ENCODE measurements around the gene ATAD3C.
"Not testable (repeated sequence)": the region's sequence is repeated elsewhere in the genome, so short reads cannot be mapped to it uniquely, and the experiment has no call there.

ATAD3C gene

GRCh38 chr1:1505366-1505798 is 55.9 kb downstream of the ATAD3C start:
- DNase-seq (ENCODE audit: low spot score); in situ Hi-C loops (cut with MboI; ENCODE audit: low pct_unique_long_range_greater_than_20kb, low sequenced_read_pairs, unreplicated experiment): not testable (repeated sequence)
- TF ChIP-seq, protein P1, sequence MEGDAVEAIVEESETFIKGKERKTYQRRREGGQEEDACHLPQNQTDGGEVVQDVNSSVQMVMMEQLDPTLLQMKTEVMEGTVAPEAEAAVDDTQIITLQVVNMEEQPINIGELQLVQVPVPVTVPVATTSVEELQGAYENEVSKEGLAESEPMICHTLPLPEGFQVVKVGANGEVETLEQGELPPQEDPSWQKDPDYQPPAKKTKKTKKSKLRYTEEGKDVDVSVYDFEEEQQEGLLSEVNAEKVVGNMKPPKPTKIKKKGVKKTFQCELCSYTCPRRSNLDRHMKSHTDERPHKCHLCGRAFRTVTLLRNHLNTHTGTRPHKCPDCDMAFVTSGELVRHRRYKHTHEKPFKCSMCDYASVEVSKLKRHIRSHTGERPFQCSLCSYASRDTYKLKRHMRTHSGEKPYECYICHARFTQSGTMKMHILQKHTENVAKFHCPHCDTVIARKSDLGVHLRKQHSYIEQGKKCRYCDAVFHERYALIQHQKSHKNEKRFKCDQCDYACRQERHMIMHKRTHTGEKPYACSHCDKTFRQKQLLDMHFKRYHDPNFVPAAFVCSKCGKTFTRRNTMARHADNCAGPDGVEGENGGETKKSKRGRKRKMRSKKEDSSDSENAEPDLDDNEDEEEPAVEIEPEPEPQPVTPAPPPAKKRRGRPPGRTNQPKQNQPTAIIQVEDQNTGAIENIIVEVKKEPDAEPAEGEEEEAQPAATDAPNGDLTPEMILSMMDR (IDR thresholded peaks at IDR 0.05; ENCODE audit: extremely low read depth, insufficient read depth, missing control alignments), result peak; percentile 36

GRCh38 chr1:1505801-1506200 is 56.3 kb downstream of the ATAD3C start:
- DNase-seq (ENCODE audit: low spot score); in situ Hi-C loops (cut with MboI; ENCODE audit: low pct_unique_long_range_greater_than_20kb, low sequenced_read_pairs, unreplicated experiment): not testable (repeated sequence)

DNA sequence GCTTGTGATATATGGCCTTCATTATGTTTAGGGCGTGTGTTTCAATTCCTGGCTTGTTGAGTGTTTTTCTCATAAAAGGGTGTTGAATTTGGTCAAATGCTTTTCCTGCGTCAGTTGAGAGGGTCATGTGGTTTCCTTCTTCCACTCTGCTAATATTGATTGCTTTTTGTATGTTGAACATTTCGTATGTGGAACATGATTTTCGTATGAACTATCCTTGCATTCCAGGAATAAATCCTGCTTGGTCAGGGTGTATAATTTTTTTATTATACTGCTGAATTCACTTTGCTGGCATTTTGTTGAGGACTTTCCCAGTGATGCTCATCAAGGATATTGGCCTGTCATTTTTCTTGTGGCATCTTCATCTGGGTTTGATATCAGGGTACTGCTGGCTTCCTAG is 57.8 kb downstream of the ATAD3C start:
- TF ChIP-seq, protein P1 (IDR thresholded peaks at IDR 0.05; ENCODE audit: extremely low read depth, insufficient read depth, missing control alignments), result no peak
- no peak for DNase-seq (ENCODE audit: low spot score)
- in situ Hi-C loops (cut with MboI; ENCODE audit: low pct_unique_long_range_greater_than_20kb, low sequenced_read_pairs, unreplicated experiment), result no loop called here

GRCh38 chr1:1508775-1509464 is 59.4 kb downstream of the ATAD3C start:
- DNase-seq (ENCODE audit: low spot score); in situ Hi-C loops (cut with MboI; ENCODE audit: low pct_unique_long_range_greater_than_20kb, low sequenced_read_pairs, unreplicated experiment): not testable (repeated sequence)

- DNase-seq (ENCODE audit: low spot score); in situ Hi-C loops (cut with MboI; ENCODE audit: low pct_unique_long_range_greater_than_20kb, low sequenced_read_pairs, unreplicated experiment): not testable (repeated sequence)
Observed at GRCh38 chr1:1509465-1509850, 60.0 kb downstream of the ATAD3C start.

GRCh38 chr1:1510912-1511532 is 61.5 kb downstream of the ATAD3C start:
- no peak for DNase-seq (ENCODE audit: low spot score)
- TF ChIP-seq, protein P1 (IDR thresholded peaks at IDR 0.05; ENCODE audit: extremely low read depth, insufficient read depth, missing control alignments), result no peak
- in situ Hi-C loops (cut with MboI; ENCODE audit: low pct_unique_long_range_greater_than_20kb, low sequenced_read_pairs, unreplicated experiment), result no loop called here

- TF ChIP-seq, protein P1 (IDR thresholded peaks at IDR 0.05; ENCODE audit: extremely low read depth, insufficient read depth, missing control alignments), result no peak
- in situ Hi-C loops (cut with MboI; ENCODE audit: low pct_unique_long_range_greater_than_20kb, low sequenced_read_pairs, unreplicated experiment), result no loop called here
- peak; percentile 99 for DNase-seq (ENCODE audit: low spot score)
Observed at GRCh38 chr1:1511533-1512285, 62.2 kb downstream of the ATAD3C start, which contains the start of gene ATAD3A. Gene ATAD3A (plus strand): TSS chr1:1512162. CDS start chr1:1512269, 107 bp downstream.

DNA sequence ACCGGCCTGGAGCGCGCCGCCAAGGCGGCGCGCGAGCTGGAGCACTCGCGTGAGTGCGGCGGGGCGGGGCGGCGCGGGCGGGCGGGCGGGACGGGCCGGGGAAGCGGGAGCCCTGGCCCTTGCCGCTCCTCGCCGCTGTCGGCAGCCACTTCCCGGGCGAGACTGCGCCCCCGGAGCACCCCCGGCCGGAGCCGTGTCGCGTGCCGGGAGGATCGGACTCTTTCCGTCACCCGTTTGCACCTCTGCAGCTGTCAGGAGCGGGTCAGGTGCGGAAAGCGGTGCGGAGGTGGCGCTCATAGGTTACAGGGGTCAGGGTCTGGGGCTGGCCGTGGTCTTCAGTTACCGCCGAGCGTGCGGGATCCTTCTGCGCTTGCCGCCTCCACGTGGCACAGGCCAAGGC is 62.9 kb downstream of the ATAD3C start:
- in situ Hi-C loops (cut with MboI; ENCODE audit: low pct_unique_long_range_greater_than_20kb, low sequenced_read_pairs, unreplicated experiment); DNase-seq (ENCODE audit: low spot score): not testable (repeated sequence)

DNA sequence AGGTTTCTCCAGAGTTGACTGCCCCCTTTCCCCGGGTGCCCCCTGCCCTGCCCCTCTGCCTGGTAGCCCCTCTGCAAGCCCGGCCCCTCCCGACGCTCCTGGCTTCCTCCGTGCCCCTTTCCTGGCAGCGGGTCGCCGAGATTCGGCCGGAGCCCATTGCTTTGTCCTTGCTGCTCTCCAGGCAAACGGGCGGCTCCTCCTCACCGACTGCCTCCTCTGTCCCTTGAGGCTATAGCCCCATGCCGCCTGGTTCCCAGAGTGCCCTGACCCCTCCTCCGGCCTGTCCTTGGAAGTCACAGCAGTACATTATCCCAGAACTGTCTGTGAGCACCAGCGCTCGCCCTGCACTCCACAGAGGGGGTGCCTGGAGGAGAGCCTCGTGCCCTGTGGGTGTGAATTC is 64.2 kb downstream of the ATAD3C start:
- in situ Hi-C loops (cut with MboI; ENCODE audit: low pct_unique_long_range_greater_than_20kb, low sequenced_read_pairs, unreplicated experiment); DNase-seq (ENCODE audit: low spot score): not testable (repeated sequence)

- DNase-seq (ENCODE audit: low spot score); in situ Hi-C loops (cut with MboI; ENCODE audit: low pct_unique_long_range_greater_than_20kb, low sequenced_read_pairs, unreplicated experiment): not testable (repeated sequence)
Observed at GRCh38 chr1:1514376-1514775, 64.9 kb downstream of the ATAD3C start.

DNA sequence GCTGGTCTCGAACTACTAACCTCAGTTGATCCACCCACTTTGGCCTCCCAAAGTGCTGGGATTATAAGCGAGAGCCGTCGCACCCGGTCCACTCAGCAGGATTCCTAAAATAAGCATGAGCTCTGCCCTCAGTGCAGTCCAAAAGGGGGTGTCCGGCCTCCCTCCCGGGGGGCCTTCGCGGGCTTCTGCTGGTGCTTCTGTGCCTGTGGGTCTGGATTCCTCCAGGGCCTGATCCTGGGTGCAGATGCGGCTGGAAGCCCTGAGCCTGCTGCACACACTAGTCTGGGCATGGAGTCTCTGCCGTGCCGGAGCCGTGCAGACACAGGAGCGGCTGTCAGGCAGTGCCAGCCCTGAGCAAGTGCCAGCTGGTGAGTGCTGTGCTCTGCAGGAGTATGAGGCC is 67.4 kb downstream of the ATAD3C start:
- in situ Hi-C loops (cut with MboI; ENCODE audit: low pct_unique_long_range_greater_than_20kb, low sequenced_read_pairs, unreplicated experiment); DNase-seq (ENCODE audit: low spot score): not testable (repeated sequence)

Data from GM13977 (cell line).